HG02798 (cell line): Measurements from ENCODE around the gene USP44.

ENCODE experiments used
- ATAC-seq: cut with Tn5 transposase; IDR thresholded peaks from one replicate; pipeline ENCODE4 v1.9.1; 2021; ENCODE audit warnings: mild to moderate bottlenecking; ENCODE audit not compliant: unreplicated experiment, poor library complexity

Gene USP44

DNA sequence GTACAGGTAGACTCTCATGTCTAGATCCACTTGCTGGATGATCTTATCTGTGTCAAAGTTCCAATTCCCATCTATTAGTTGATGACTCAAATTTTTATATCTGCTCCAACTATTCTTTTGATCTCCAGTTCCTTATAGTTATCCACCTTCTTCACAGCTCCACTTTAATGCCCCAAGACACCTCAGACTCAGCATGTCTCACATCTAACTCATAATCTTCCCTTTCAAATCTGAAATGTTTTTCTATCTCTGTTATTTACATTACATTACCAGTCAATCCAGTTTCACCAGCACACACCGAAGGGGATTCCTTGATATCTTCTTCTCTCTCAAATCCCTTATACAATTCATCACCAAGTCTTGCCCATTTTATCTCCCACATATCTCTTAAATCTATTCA, 81.0 kb downstream of the USP44 start:
- no peak for ATAC-seq
